Astrocyte of the hippocampus (primary cell): ENCODE measurements around the gene SLC44A5.
"Not testable (repeated sequence)": the region's sequence is repeated elsewhere in the genome, so short reads cannot be mapped to it uniquely, and the experiment has no call there.

ENCODE experiments used
- DNase-seq: peaks from one replicate; pipeline ENCODE4 v3.0.0; 2011; ENCODE audit warnings: low read depth, low spot score

Gene SLC44A5

GRCh38 chr1:75521658-75522057, 89.3 kb downstream of the SLC44A5 start:
- DNase-seq = no peak

- DNase-seq = no peak
These were observed 89.9 kb downstream of the SLC44A5 start for GRCh38 chr1:75520862-75521475.

GRCh38 chr1:75519651-75520427, 91.1 kb downstream of the SLC44A5 start:
- DNase-seq = no peak

- no peak for DNase-seq
These were observed 92.2 kb downstream of the SLC44A5 start for GRCh38 chr1:75518686-75519085.

GRCh38 chr1:75514270-75514669, 96.6 kb downstream of the SLC44A5 start:
- no peak for DNase-seq

- DNase-seq = no peak
These were observed 103.9 kb downstream of the SLC44A5 start for GRCh38 chr1:75506976-75507375.

GRCh38 chr1:75503221-75503974, 107.5 kb downstream of the SLC44A5 start:
- DNase-seq = peak; percentile 23

GRCh38 chr1:75502776-75503175, 108.1 kb downstream of the SLC44A5 start:
- peak; percentile 89 for DNase-seq

- no peak for DNase-seq
These were observed 109.2 kb downstream of the SLC44A5 start for GRCh38 chr1:75501577-75502295.

- no peak for DNase-seq
These were observed 118.9 kb downstream of the SLC44A5 start for GRCh38 chr1:75492011-75492410.

- DNase-seq = no peak
These were observed 123.5 kb downstream of the SLC44A5 start for GRCh38 chr1:75487399-75487798.

- no peak for DNase-seq
These were observed 126.1 kb downstream of the SLC44A5 start for GRCh38 chr1:75484789-75485188.

- no peak for DNase-seq
These were observed 128.0 kb downstream of the SLC44A5 start for GRCh38 chr1:75482951-75483350.

- not testable (repeated sequence) for DNase-seq
These were observed 134.4 kb downstream of the SLC44A5 start for GRCh38 chr1:75476486-75476885.

GRCh38 chr1:75475696-75476095, 135.2 kb downstream of the SLC44A5 start:
- no peak for DNase-seq

- DNase-seq = no peak
These were observed 137.8 kb downstream of the SLC44A5 start for GRCh38 chr1:75472971-75473603.

- no peak for DNase-seq
These were observed 138.6 kb downstream of the SLC44A5 start for GRCh38 chr1:75472089-75472970.

GRCh38 chr1:75471252-75471651, 139.7 kb downstream of the SLC44A5 start:
- no peak for DNase-seq

- no peak for DNase-seq
These were observed 140.5 kb downstream of the SLC44A5 start for GRCh38 chr1:75470448-75470847.

- DNase-seq = no peak
These were observed 141.2 kb downstream of the SLC44A5 start for GRCh38 chr1:75469586-75470173.
